ENCODE results near the gene EDN2. TPM values are rescaled to one million over a fixed set of nuclear protein-coding genes. Genes with fewer than 3 reads are reported as not detected.

Gene EDN2
- total RNA-seq, 1 donor from 2014 or later = not detected

DNA sequence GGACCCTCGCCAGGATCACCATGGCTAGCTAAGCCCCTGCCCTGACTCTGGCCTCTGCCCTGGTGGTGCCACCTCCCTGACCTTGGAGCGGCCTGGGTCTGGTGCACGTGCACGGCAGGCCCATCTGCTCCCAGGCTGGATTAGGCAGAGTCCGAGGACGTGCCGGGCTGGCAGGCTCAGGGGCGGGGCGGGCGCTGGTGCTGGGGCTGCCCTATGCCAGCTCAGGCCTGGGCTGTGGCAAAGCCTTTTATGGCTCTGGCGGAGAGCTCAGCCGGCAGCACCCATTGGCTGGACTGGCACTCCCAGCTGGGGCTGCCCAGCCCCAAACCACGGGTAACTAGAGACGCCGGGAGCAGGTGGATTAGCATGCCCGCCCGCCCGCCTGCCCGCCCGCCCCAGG is 17.1 kb upstream of the EDN2 start:
- no peak for ATAC-seq (ENCODE audit: low read depth)
- POLR2A ChIA-PET = no interaction called here

DNA sequence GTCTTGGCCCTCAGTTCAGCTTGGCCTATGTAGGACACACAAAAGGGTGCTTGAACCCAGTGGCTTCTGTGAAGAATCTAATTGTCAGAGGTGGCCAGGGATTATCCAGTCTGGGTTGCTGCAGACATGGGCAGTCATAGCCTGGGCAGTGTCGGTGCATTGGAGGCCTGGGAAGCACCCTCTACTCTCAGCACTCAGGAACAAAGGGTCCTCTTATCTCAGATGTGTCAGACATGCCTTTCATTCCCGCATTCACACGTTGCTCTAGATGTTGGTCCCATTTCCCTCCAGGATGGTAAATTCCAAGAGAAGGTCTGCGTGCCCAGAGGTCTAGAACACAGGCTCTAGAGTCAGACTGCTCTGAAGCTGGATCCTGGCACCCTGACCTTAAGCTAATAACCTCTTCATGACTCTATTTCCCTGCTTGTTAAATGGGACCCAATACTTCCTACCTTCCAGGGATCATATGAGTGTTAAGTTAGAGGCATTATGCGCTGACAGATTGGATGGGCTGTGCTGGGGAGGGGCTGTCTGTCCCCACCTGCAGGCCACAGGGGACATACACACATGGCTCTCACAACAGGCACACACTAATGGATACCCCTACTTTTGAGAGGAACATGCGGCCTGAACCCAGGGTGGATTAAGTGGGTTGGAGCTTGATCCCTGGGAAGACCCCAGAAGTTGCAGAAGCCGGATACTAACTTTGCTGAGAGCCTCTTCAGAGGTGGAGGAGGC is 16.5 kb upstream of the EDN2 start:
- no peaks in the 10 kb centered on the region for H3K36me3 Mint-ChIP-seq (ENCODE audit: low read depth)
- no peaks in the 10 kb centered on the region for H3K9me3 Mint-ChIP-seq
- H3K4me1 Mint-ChIP-seq = peaks cover 2% of the 10 kb centered on the region
- H3K4me3 Mint-ChIP-seq = no peak overlapping the region
- H3K27ac Mint-ChIP-seq = no peak overlapping the region
- ATAC-seq (ENCODE audit: low read depth) (no peak), DNase-seq (no peak)
- TF ChIP-seq, protein P1, sequence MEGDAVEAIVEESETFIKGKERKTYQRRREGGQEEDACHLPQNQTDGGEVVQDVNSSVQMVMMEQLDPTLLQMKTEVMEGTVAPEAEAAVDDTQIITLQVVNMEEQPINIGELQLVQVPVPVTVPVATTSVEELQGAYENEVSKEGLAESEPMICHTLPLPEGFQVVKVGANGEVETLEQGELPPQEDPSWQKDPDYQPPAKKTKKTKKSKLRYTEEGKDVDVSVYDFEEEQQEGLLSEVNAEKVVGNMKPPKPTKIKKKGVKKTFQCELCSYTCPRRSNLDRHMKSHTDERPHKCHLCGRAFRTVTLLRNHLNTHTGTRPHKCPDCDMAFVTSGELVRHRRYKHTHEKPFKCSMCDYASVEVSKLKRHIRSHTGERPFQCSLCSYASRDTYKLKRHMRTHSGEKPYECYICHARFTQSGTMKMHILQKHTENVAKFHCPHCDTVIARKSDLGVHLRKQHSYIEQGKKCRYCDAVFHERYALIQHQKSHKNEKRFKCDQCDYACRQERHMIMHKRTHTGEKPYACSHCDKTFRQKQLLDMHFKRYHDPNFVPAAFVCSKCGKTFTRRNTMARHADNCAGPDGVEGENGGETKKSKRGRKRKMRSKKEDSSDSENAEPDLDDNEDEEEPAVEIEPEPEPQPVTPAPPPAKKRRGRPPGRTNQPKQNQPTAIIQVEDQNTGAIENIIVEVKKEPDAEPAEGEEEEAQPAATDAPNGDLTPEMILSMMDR (IDR thresholded peaks at IDR 0.05) = no peak
- intact Hi-C loops (cut with micrococcal nuclease) = no loop called here
- ChIA-PET CTCF (no interaction called here), POLR2A (no interaction called here)
- H3K27me3 Mint-ChIP-seq = peaks cover 3% of the 10 kb centered on the region

More for the DNA sequence above, 17.1 kb upstream of the EDN2 start:
- Mint-ChIP-seq H3K4me3 (no peak overlapping the region), H3K9me3 (no peaks in the 10 kb centered on the region), H3K27ac (no peak overlapping the region), H3K4me1 (peaks cover 2% of the 10 kb centered on the region), H3K36me3 (ENCODE audit: low read depth) (no peaks in the 10 kb centered on the region), H3K27me3 (peaks cover 3% of the 10 kb centered on the region)
- TF ChIP-seq, protein P1 (IDR thresholded peaks at IDR 0.05) = no peak
- CTCF ChIA-PET = no interaction called here
- intact Hi-C loops (cut with micrococcal nuclease) = no loop called here
- no peak for DNase-seq

DNA sequence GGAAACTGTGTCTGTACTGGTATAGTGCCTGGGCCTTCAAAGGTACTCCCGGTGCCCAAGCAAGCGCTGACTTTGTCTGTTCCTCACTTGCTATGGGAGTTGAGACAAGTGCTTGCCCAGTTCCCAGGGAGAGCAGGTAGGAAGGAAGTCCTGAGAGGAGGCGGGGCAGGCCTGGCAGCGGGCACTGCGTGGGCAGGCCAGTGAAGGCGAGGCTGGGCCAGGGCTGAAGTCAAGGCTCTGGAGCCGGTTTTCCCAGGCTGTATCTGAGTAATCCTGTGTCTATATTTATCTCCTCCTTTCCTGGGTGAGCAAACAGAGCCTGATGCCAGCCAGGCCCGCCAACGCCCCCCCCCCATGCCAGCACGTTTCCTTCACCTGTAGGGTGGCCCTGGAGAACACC is 15.9 kb upstream of the EDN2 start:
- TF ChIP-seq, protein P1 (IDR thresholded peaks at IDR 0.05) = no peak
- Mint-ChIP-seq H3K9me3 (no peaks in the 10 kb centered on the region), H3K4me3 (no peak overlapping the region)

DNA sequence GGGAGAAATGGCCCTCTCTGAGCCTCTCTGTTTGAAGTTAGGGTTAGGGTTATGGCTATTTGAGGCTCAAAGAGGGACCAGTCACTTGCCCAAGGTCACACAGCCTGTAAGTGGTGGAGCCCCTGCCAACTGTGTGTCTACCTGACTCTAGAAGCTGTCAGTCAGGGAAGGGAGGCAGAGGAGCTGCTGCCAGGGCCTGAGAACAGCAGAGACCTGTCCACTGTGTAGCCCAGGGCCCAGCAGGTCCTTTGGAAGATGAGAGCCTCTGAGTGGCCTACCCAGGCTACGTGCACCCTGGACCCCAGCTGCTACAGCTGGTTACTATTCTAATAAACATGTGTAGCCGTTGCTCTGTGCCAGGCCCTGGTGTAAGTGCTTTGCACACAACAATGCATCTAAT is 15.1 kb upstream of the EDN2 start:
- no peaks in the 10 kb centered on the region for H3K36me3 Mint-ChIP-seq (ENCODE audit: low read depth)
- H3K4me3 Mint-ChIP-seq = no peak overlapping the region

More for the DNA sequence above, 15.9 kb upstream of the EDN2 start:
- Mint-ChIP-seq H3K36me3 (ENCODE audit: low read depth) (no peaks in the 10 kb centered on the region), H3K27me3 (peaks cover 8% of the 10 kb centered on the region), H3K4me1 (peaks cover 7% of the 10 kb centered on the region), H3K27ac (no peak overlapping the region)
- ATAC-seq (ENCODE audit: low read depth) (no peak), DNase-seq (no peak)
- ChIA-PET CTCF (no interaction called here), POLR2A (no interaction called here)
- intact Hi-C loops (cut with micrococcal nuclease) = no loop called here

DNA sequence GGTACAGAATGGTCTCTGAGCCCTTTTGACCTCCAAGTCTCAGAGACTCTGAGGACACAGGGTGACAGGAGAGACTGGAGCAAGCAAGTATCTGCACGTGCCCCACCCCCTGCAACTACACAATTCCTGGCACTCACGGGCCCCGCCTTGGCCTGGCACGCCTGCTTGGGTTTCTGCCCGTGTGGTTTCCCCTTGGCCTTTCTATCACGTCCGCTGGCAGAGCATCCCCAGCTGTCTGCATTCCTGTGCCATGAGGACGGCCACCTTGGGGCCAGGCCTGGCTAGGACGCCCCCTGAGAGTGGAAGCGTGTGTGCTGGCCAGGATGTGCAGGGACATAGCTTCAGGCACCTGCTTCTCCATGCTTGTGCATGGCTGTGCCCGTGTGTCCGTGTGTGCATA is 14.3 kb upstream of the EDN2 start:
- DNase-seq (no peak), ATAC-seq (ENCODE audit: low read depth) (no peak)
- ChIA-PET CTCF (no interaction called here), POLR2A (no interaction called here)
- Mint-ChIP-seq H3K27ac (no peak overlapping the region), H3K9me3 (no peaks in the 10 kb centered on the region), H3K4me3 (no peak overlapping the region), H3K27me3 (peaks cover 18% of the 10 kb centered on the region), H3K4me1 (peaks cover 6% of the 10 kb centered on the region), H3K36me3 (ENCODE audit: low read depth) (no peaks in the 10 kb centered on the region)
- intact Hi-C loops (cut with micrococcal nuclease) = no loop called here
- TF ChIP-seq, protein P1 (IDR thresholded peaks at IDR 0.05) = no peak

More for the DNA sequence above, 15.1 kb upstream of the EDN2 start:
- ChIA-PET POLR2A (no interaction called here), CTCF (no interaction called here)
- TF ChIP-seq, protein P1 (IDR thresholded peaks at IDR 0.05) = no peak
- DNase-seq (no peak), ATAC-seq (ENCODE audit: low read depth) (no peak)
- no peaks in the 10 kb centered on the region for H3K9me3 Mint-ChIP-seq
- H3K27ac Mint-ChIP-seq = no peak overlapping the region
- H3K27me3 Mint-ChIP-seq = peaks cover 15% of the 10 kb centered on the region
- intact Hi-C loops (cut with micrococcal nuclease) = no loop called here
- peaks cover 8% of the 10 kb centered on the region for H3K4me1 Mint-ChIP-seq
